ENCODE results near the gene ATP1A3.

ATP1A3 gene

GRCh38 chr19:41969772-41970458 is 24.1 kb downstream of the ATP1A3 start:
- in situ Hi-C loops (cut with HindIII; ENCODE audit: low sequenced_read_pairs), result no loop called here
- TF ChIP-seq CTCF (IDR thresholded peaks at IDR 0.05; ENCODE audit: low read depth, low read length, missing control alignments), result no peak
- no peak for DNase-seq (ENCODE audit: low read depth)
- H3K4me3 ChIP-seq (ENCODE audit: low read depth, low read length), result no peak overlapping the region

- in situ Hi-C loops (cut with HindIII; ENCODE audit: low sequenced_read_pairs), result no loop called here
- H3K4me3 ChIP-seq (ENCODE audit: low read depth, low read length), result no peak overlapping the region
- TF ChIP-seq CTCF (IDR thresholded peaks at IDR 0.05; ENCODE audit: low read depth, low read length, missing control alignments), result no peak
- no peak for DNase-seq (ENCODE audit: low read depth)
These were observed 25.1 kb downstream of the ATP1A3 start for GRCh38 chr19:41968751-41969595.

GRCh38 chr19:41967054-41967783 is 26.8 kb downstream of the ATP1A3 start:
- in situ Hi-C loops (cut with HindIII; ENCODE audit: low sequenced_read_pairs), result no loop called here
- no peak for DNase-seq (ENCODE audit: low read depth)
- no peak for TF ChIP-seq CTCF (IDR thresholded peaks at IDR 0.05; ENCODE audit: low read depth, low read length, missing control alignments)
- H3K4me3 ChIP-seq (ENCODE audit: low read depth, low read length), result no peak overlapping the region

- TF ChIP-seq CTCF (IDR thresholded peaks at IDR 0.05; ENCODE audit: low read depth, low read length, missing control alignments), result no peak
- H3K4me3 ChIP-seq (ENCODE audit: low read depth, low read length), result no peak overlapping the region
- in situ Hi-C loops (cut with HindIII; ENCODE audit: low sequenced_read_pairs), result no loop called here
- no peak for DNase-seq (ENCODE audit: low read depth)
These were observed 28.9 kb downstream of the ATP1A3 start for GRCh38 chr19:41965106-41965505.

- in situ Hi-C loops (cut with HindIII; ENCODE audit: low sequenced_read_pairs), result no loop called here
- H3K4me3 ChIP-seq (ENCODE audit: low read depth, low read length), result no peak overlapping the region
- no peak for DNase-seq (ENCODE audit: low read depth)
- no peak for TF ChIP-seq CTCF (IDR thresholded peaks at IDR 0.05; ENCODE audit: low read depth, low read length, missing control alignments)
These were observed 33.1 kb downstream of the ATP1A3 start for GRCh38 chr19:41960973-41961372.

Measured in astrocyte of the cerebellum (primary cell).